A549 (cell line): Measurements from ENCODE around the gene DDX1. TPM values are rescaled to one million over a fixed set of nuclear protein-coding genes. Genes with fewer than 3 reads are reported as not detected.

Source experiments
- ATAC-seq, 2 experiments: fragments of 200-7000 bp in 1 of 2; fragments of >200 bp in 1 of 2; cut with Nextera tagmentation in 1 of 2; cut with Tn5 transposase in 1 of 2; 3 replicates each; pipeline versions ENCODE4 v1.8.0 to v1.9.1; 2018 to 2020; ENCODE audit warnings: mild to moderate bottlenecking in 1 of 2, moderate library complexity in 1 of 2
- CTCF ChIA-PET: fragments of 300-600 bp; sonication (Branson Sonifier 250); formaldehyde crosslinking; extraction: SDS; loops from one replicate; lab custom pipeline; 2021; ENCODE audit warnings: antibody characterized with exemption, inconsistent platforms; lab: Yijun Ruan, JAX
- POLR2A ChIA-PET: fragments of 350-600 bp; formaldehyde crosslinking; extraction: SDS; loops from one replicate; lab custom pipeline; 2021; ENCODE audit warnings: antibody characterized with exemption, inconsistent platforms; lab: Yijun Ruan, JAX
- DNase-seq, 2 experiments: peaks; one replicate each; pipeline versions ENCODE4 v3.0.0 to v3.0.0-alpha.2; 2011 to 2016; ENCODE audit warnings: low read depth in 1 of 2, low spot score in 1 of 2
- FAIRE-seq: peaks from 2 replicates; lab custom pipeline; 2011; peaks lifted over from hg19 to GRCh38; lab: Jason Lieb, UNC
- H3K27ac ChIP-seq, 2 experiments: fragments of >200 bp; sonication (Bioruptor Twin); formaldehyde crosslinking; 3 replicates each; pipeline ENCODE4 v1.5.1; 2016 to 2017
- H3K4me1 ChIP-seq: fragments of >200 bp; sonication (Bioruptor Twin); formaldehyde crosslinking; 3 replicates; pipeline ENCODE4 v1.6.1; 2016
- H3K4me2 ChIP-seq: fragments of >200 bp; sonication (Bioruptor Twin); formaldehyde crosslinking; 3 replicates; pipeline ENCODE4 v1.6.1; 2016
- H3K4me3 ChIP-seq: fragments of >200 bp; sonication (Bioruptor Twin); formaldehyde crosslinking; 3 replicates; pipeline ENCODE4 v1.5.1; 2016
- H3K9me3 ChIP-seq: fragments of >200 bp; sonication (Bioruptor Twin); formaldehyde crosslinking; 3 replicates; pipeline ENCODE4 v1.6.1; 2016
- BHLHE40 ChIP-seq: IDR thresholded peaks from 2 replicates; pipeline ENCODE4 v1.6.1; 2012; ENCODE audit warnings: low read depth, low read length, inconsistent platforms
- CEBPB ChIP-seq, 2 experiments: fragments of >200 bp in 1 of 2; sonication (Bioruptor Twin) in 1 of 2; formaldehyde crosslinking in 1 of 2; IDR thresholded peaks; 2 replicates each; pipeline ENCODE4 v1.6.1; 2012 to 2016
- CHD2 ChIP-seq: fragments of 150-350 bp; IDR thresholded peaks from 2 replicates; pipeline ENCODE4 v1.6.1; 2014; ENCODE audit warnings: low read length; ENCODE audit not compliant: partially characterized antibody
- CTCF ChIP-seq: fragments of >200 bp; sonication (Bioruptor Twin); formaldehyde crosslinking; IDR thresholded peaks from 3 replicates; pipeline ENCODE4 v1.5.1; 2016
- HOXB5 ChIP-seq: fragments of 250-450 bp; sonication (Bioruptor Pico); IDR thresholded peaks from 2 replicates; pipeline ENCODE4 v1.5.0; 2020; ENCODE audit warnings: mild to moderate bottlenecking, moderate library complexity
- KDM1A ChIP-seq: fragments of 200-600 bp; sonication (generic); IDR thresholded peaks from 2 replicates; pipeline ENCODE4 v1.6.1; 2016; ENCODE audit warnings: low read depth, mild to moderate bottlenecking
- MAX ChIP-seq: IDR thresholded peaks from 2 replicates; pipeline ENCODE4 v1.6.1; 2012
- POLR2A ChIP-seq: IDR thresholded peaks from 2 replicates; pipeline ENCODE4 v1.6.1; 2012; ENCODE audit warnings: mild to moderate bottlenecking, low read length
- RAD21 ChIP-seq, 2 experiments: fragments of >200 bp in 1 of 2; sonication (Bioruptor Twin) in 1 of 2; formaldehyde crosslinking in 1 of 2; IDR thresholded peaks in 1 of 2; conservative IDR thresholded peaks in 1 of 2; 2 replicates in 1 of 2; 3 replicates in 1 of 2; pipeline ENCODE4 v1.6.1; 2012 to 2018; ENCODE audit warnings: inconsistent platforms in 1 of 2
- REST ChIP-seq: fragments of 200-600 bp; sonication (generic); IDR thresholded peaks from 2 replicates; pipeline ENCODE4 v1.6.1; 2016; ENCODE audit warnings: antibody characterized with exemption, mild to moderate bottlenecking, moderate library complexity
- SREBF2 ChIP-seq: fragments of 450-650 bp; IDR thresholded peaks from 2 replicates; pipeline ENCODE4 v1.6.1; 2014; ENCODE audit warnings: mild to moderate bottlenecking, moderate library complexity
- WGBS: methylation state at CpG from one replicate; pipeline ENCODE4 v1.1.6; 2017; ENCODE audit errors: missing lambda C conversion rate; 5-methylcytosine and 5-hydroxymethylcytosine counted together
- polyA plus RNA-seq, 4 experiments: library from polyadenylated mRNA; depleted of rRNA in 3 of 4; stranded (reverse); fragments of >200 nt; fragmentation: RNase III in 1 of 4; extraction: RNeasy Plus Mini Kit Qiagen cat#74134 plus additional on column Dnase treatment in 1 of 4; gene quantifications; 2 replicates in 3 of 4; 3 replicates in 1 of 4; pipeline ENCODE4 v1.2.3, GENCODE V29; 2011 to 2017
- TF ChIP-seq, protein P1 (sequence below): fragments of >200 bp; sonication (Bioruptor Twin); formaldehyde crosslinking; IDR thresholded peaks from 3 replicates; pipeline ENCODE4 v1.6.1; 2016
- TF ChIP-seq, protein P2 (sequence below): IDR thresholded peaks from 2 replicates; pipeline ENCODE4 v1.6.1; 2012; ENCODE audit warnings: low read depth, borderline replicate concordance

DDX1 gene
- polyA plus RNA-seq, 2 of the 4 experiments (the other 2 are of a cell fraction), result 157 to 214 TPM

- no peak overlapping the region for H3K4me3 ChIP-seq
- peaks cover 7% of the 10 kb centered on the region; the same call in 2 of the 3 replicates for H3K4me1 ChIP-seq
- POLR2A ChIA-PET, result no interaction called here
- peak; percentile 28 for FAIRE-seq
- CTCF ChIA-PET, result interaction anchor here (3.8 kb wide), 1 partner anchor 20 kb away, joined by 15 read pairs; no protein-coding TSS in a partner anchor
- H3K4me2 ChIP-seq, result no peak overlapping the region
- ATAC-seq, result no peak
- WGBS, result 90% methylated on average over 4 of the region's 4 CpGs
- no peak for DNase-seq
- H3K9me3 ChIP-seq, result no peaks in the 10 kb centered on the region
- TF ChIP-seq KDM1A, result no peak
- no peak for TF ChIP-seq BHLHE40
- TF ChIP-seq, all 56 proteins: peak for 0
- no peak overlapping the region for H3K27ac ChIP-seq
Observed at GRCh38 chr2:15556311-15556930, 35.2 kb upstream of the DDX1 start.

- TF ChIP-seq SREBF2 (no peak), REST (no peak), MAX (no peak), RAD21 (conservative IDR thresholded peaks at IDR 0.05 in 1 of 2, IDR thresholded peaks at IDR 0.05 in 1 of 2) (no peak), HOXB5 (CRISPR knock-in tag) (no peak), CHD2 (no peak), POLR2A (no peak), BHLHE40 (no peak), CEBPB (IDR thresholded peaks at IDR 0.05) (no peak), CTCF (no peak)
- TF ChIP-seq, protein P1, sequence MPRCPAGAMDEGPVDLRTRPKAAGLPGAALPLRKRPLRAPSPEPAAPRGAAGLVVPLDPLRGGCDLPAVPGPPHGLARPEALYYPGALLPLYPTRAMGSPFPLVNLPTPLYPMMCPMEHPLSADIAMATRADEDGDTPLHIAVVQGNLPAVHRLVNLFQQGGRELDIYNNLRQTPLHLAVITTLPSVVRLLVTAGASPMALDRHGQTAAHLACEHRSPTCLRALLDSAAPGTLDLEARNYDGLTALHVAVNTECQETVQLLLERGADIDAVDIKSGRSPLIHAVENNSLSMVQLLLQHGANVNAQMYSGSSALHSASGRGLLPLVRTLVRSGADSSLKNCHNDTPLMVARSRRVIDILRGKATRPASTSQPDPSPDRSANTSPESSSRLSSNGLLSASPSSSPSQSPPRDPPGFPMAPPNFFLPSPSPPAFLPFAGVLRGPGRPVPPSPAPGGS, result no peak
- TF ChIP-seq, protein P2, sequence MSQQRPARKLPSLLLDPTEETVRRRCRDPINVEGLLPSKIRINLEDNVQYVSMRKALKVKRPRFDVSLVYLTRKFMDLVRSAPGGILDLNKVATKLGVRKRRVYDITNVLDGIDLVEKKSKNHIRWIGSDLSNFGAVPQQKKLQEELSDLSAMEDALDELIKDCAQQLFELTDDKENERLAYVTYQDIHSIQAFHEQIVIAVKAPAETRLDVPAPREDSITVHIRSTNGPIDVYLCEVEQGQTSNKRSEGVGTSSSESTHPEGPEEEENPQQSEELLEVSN, result no peak
- no peak overlapping the region for H3K27ac ChIP-seq
- 86% methylated on average over 5 of the region's 5 CpGs for WGBS
- H3K9me3 ChIP-seq, result no peaks in the 10 kb centered on the region
- H3K4me2 ChIP-seq, result no peak overlapping the region
- peaks cover 10% of the 10 kb centered on the region for H3K4me1 ChIP-seq
- ATAC-seq, result no peak
- no peak overlapping the region for H3K4me3 ChIP-seq
- no peak for DNase-seq
- ChIA-PET POLR2A (no interaction called here), CTCF (interaction anchor here (3.8 to 5.2 kb wide), 2 partner anchors 10 to 19 kb away, joined by 15 to 28 read pairs; no protein-coding TSS in a partner anchor)
- no peak for FAIRE-seq
Observed at GRCh38 chr2:15557887-15558311, 33.8 kb upstream of the DDX1 start.
